ENCODE data around the gene SSPN. TPM values are rescaled to one million over a fixed set of nuclear protein-coding genes. Genes with fewer than 3 reads are reported as not detected.

SSPN gene
- total RNA-seq, 8 experiments from 2014 or later: 0.54 to 17.3 (median 1.9) TPM

- Histone ChIP-seq H3K4me1 (replicated peaks in 1 of 2) (peaks cover 4 to 13% of the 10 kb centered on the region in 2 donors), H3K4me3 (no peak overlapping the region), H3K27ac (no peak overlapping the region)
- in situ Hi-C loops (cut with MboI; ENCODE audit: low pct_unique_long_range_greater_than_20kb in 2 of 9, low sequenced_read_pairs in 9 of 9, unreplicated experiment in 9 of 9): no loop called here
- peak in 1 of 8 experiments; percentile 63 for ATAC-seq (replicated peaks in 6 of 8)
- 30 to 100% (median 73%) methylated on average over 1 to 4 of the region's 4 CpGs; no CpG with 5 or more reads in 1 of the 10 experiments for WGBS, 10 experiments
Measured at GRCh38 chr12:26172013-26172412, 23.4 kb upstream of the SSPN start.

GRCh38 chr12:26172539-26172938 is 22.8 kb upstream of the SSPN start:
- in situ Hi-C loops (cut with MboI; ENCODE audit: low pct_unique_long_range_greater_than_20kb in 2 of 9, low sequenced_read_pairs in 9 of 9, unreplicated experiment in 9 of 9): no loop called here
- peaks cover 4 to 13% of the 10 kb centered on the region in 2 donors for H3K4me1 ChIP-seq (replicated peaks in 1 of 2)
- H3K27ac ChIP-seq: peak overlapping the region in 1 of 2 donors; percentile 31
- 32 to 84% (median 57%) methylated on average over 4 to 7 of the region's 7 CpGs for WGBS, 10 experiments
- peak in 3 of 8 experiments; percentile 49 to 76 (median 55) for ATAC-seq (replicated peaks in 6 of 8)
- H3K4me3 ChIP-seq: no peak overlapping the region

- in situ Hi-C loops (cut with MboI; ENCODE audit: low pct_unique_long_range_greater_than_20kb in 2 of 9, low sequenced_read_pairs in 9 of 9, unreplicated experiment in 9 of 9): no loop called here
- WGBS, 10 experiments: 33 to 72% (median 47%) methylated on average over 1 to 4 of the region's 4 CpGs; no CpG with 5 or more reads in 1 of the 10 experiments
- peak in 5 of 8 experiments; percentile 40 to 86 (median 69) for ATAC-seq (replicated peaks in 6 of 8)
Measured at GRCh38 chr12:26172946-26173552, 22.3 kb upstream of the SSPN start.

GRCh38 chr12:26176725-26177124 is 18.6 kb upstream of the SSPN start:
- Histone ChIP-seq H3K4me1 (replicated peaks in 1 of 2) (peaks cover 7 to 13% of the 10 kb centered on the region in 2 donors), H3K27ac (no peak overlapping the region), H3K4me3 (no peak overlapping the region)
- WGBS, 10 experiments: 72 to 100% (median 81%) methylated on average over 1 to 4 of the region's 4 CpGs
- no peak for ATAC-seq (replicated peaks in 6 of 8)
- in situ Hi-C loops (cut with MboI; ENCODE audit: low pct_unique_long_range_greater_than_20kb in 2 of 9, low sequenced_read_pairs in 9 of 9, unreplicated experiment in 9 of 9): no loop called here

More at GRCh38 chr12:26172946-26173552, 22.3 kb upstream of the SSPN start:
- H3K4me3 ChIP-seq: no peak overlapping the region
- H3K27ac ChIP-seq: peak overlapping the region in 1 of 2 donors; percentile 45
- H3K4me1 ChIP-seq (replicated peaks in 1 of 2): peaks cover 4 to 13% of the 10 kb centered on the region in 2 donors

- 52 to 100% (median 73%) methylated on average over 1 to 5 of the region's 7 CpGs; no CpG with 5 or more reads in 4 of the 10 experiments for WGBS, 10 experiments
- in situ Hi-C loops (cut with MboI; ENCODE audit: low pct_unique_long_range_greater_than_20kb in 2 of 9, low sequenced_read_pairs in 9 of 9, unreplicated experiment in 9 of 9): no loop called here
Measured at GRCh38 chr12:26177283-26177682, 18.1 kb upstream of the SSPN start.

GRCh38 chr12:26179826-26180225 is 15.5 kb upstream of the SSPN start:
- in situ Hi-C loops (cut with MboI; ENCODE audit: low pct_unique_long_range_greater_than_20kb in 2 of 9, low sequenced_read_pairs in 9 of 9, unreplicated experiment in 9 of 9): no loop called here
- Histone ChIP-seq H3K27ac (no peak overlapping the region), H3K4me3 (no peak overlapping the region), H3K4me1 (replicated peaks in 1 of 2) (peaks cover 0 to 3% of the 10 kb centered on the region in 2 donors)
- ATAC-seq (replicated peaks in 6 of 8): peak in 1 of 8 experiments; percentile 84
- 67 to 96% (median 86%) methylated on average over 1 to 4 of the region's 4 CpGs for WGBS, 10 experiments

More at GRCh38 chr12:26177283-26177682, 18.1 kb upstream of the SSPN start:
- H3K27ac ChIP-seq: no peak overlapping the region
- no peak overlapping the region for H3K4me3 ChIP-seq
- peaks cover 6 to 13% of the 10 kb centered on the region in 2 donors for H3K4me1 ChIP-seq (replicated peaks in 1 of 2)
- ATAC-seq (replicated peaks in 6 of 8): peak in 1 of 8 experiments; percentile 94

GRCh38 chr12:26182377-26182776 is 13.0 kb upstream of the SSPN start:
- H3K27ac ChIP-seq: no peak overlapping the region
- WGBS, 10 experiments: 80 to 100% (median 90%) methylated on average over 1 to 2 of the region's 2 CpGs; no CpG with 5 or more reads in 5 of the 10 experiments
- ATAC-seq (replicated peaks in 6 of 8): no peak
- H3K4me1 ChIP-seq (replicated peaks in 1 of 2): peaks cover 0 to 3% of the 10 kb centered on the region in 2 donors
- in situ Hi-C loops (cut with MboI; ENCODE audit: low pct_unique_long_range_greater_than_20kb in 2 of 9, low sequenced_read_pairs in 9 of 9, unreplicated experiment in 9 of 9): no loop called here
- H3K4me3 ChIP-seq: no peak overlapping the region

GRCh38 chr12:26185532-26186320 is 9.6 kb upstream of the SSPN start:
- WGBS, 10 experiments: 22 to 100% (median 80%) methylated on average over 1 to 5 of the region's 7 CpGs
- in situ Hi-C loops (cut with MboI; ENCODE audit: low pct_unique_long_range_greater_than_20kb in 2 of 9, low sequenced_read_pairs in 9 of 9, unreplicated experiment in 9 of 9): no loop called here
- Histone ChIP-seq H3K27ac (no peak overlapping the region), H3K4me1 (replicated peaks in 1 of 2) (no peaks in the 10 kb centered on the region), H3K4me3 (no peak overlapping the region)
- ATAC-seq (replicated peaks in 6 of 8): no peak

GRCh38 chr12:26187014-26187798 is 8.2 kb upstream of the SSPN start:
- peak in 1 of 8 experiments; percentile 22 for ATAC-seq (replicated peaks in 6 of 8)
- Histone ChIP-seq H3K4me3 (no peak overlapping the region), H3K4me1 (replicated peaks in 1 of 2) (no peaks in the 10 kb centered on the region), H3K27ac (no peak overlapping the region)
- 21 to 86% (median 59%) methylated on average over 1 to 8 of the region's 8 CpGs for WGBS, 10 experiments
- in situ Hi-C loops (cut with MboI; ENCODE audit: low pct_unique_long_range_greater_than_20kb in 2 of 9, low sequenced_read_pairs in 9 of 9, unreplicated experiment in 9 of 9): no loop called here

- WGBS, 10 experiments: 0 to 57% (median 41%) methylated on average over 1 of the region's 1 CpG; no CpG with 5 or more reads in 6 of the 10 experiments
- peak in 2 of 8 experiments; percentile 88 to 90 for ATAC-seq (replicated peaks in 6 of 8)
- in situ Hi-C loops (cut with MboI; ENCODE audit: low pct_unique_long_range_greater_than_20kb in 2 of 9, low sequenced_read_pairs in 9 of 9, unreplicated experiment in 9 of 9): no loop called here
- Histone ChIP-seq H3K4me3 (no peak overlapping the region), H3K27ac (no peak overlapping the region), H3K4me1 (replicated peaks in 1 of 2) (no peaks in the 10 kb centered on the region)
Measured at GRCh38 chr12:26188127-26188526, 7.2 kb upstream of the SSPN start.

- Histone ChIP-seq H3K4me1 (replicated peaks in 1 of 2) (no peaks in the 10 kb centered on the region), H3K4me3 (no peak overlapping the region), H3K27ac (no peak overlapping the region)
- 80 to 100% (median 95%) methylated on average over 1 to 2 of the region's 2 CpGs; no CpG with 5 or more reads in 3 of the 10 experiments for WGBS, 10 experiments
- ATAC-seq (replicated peaks in 6 of 8): no peak
- in situ Hi-C loops (cut with MboI; ENCODE audit: low pct_unique_long_range_greater_than_20kb in 2 of 9, low sequenced_read_pairs in 9 of 9, unreplicated experiment in 9 of 9): no loop called here
Measured at GRCh38 chr12:26188641-26189040, 6.7 kb upstream of the SSPN start.

- WGBS, 10 experiments: 58 to 100% (median 88%) methylated on average over 1 to 3 of the region's 3 CpGs; no CpG with 5 or more reads in 1 of the 10 experiments
- H3K4me1 ChIP-seq (replicated peaks in 1 of 2): peaks cover 0 to 8% of the 10 kb centered on the region in 2 donors
- H3K27ac ChIP-seq: no peak overlapping the region
- ATAC-seq (replicated peaks in 6 of 8): no peak
- no peak overlapping the region for H3K4me3 ChIP-seq
- in situ Hi-C loops (cut with MboI; ENCODE audit: low pct_unique_long_range_greater_than_20kb in 2 of 9, low sequenced_read_pairs in 9 of 9, unreplicated experiment in 9 of 9): no loop called here
Measured at GRCh38 chr12:26192142-26192541, 3.2 kb upstream of the SSPN start.
